ENCODE data around the gene ARIH1. TPM values are rescaled to one million over a fixed set of nuclear protein-coding genes. Genes with fewer than 3 reads are reported as not detected.

The ARIH1 gene
- total RNA-seq, 2 experiments from 2014 or later, result 141 to 165 TPM

Other genes starting within 250 kb of the ARIH1 start
- gene PKM, start 243.1 kb upstream of the ARIH1 start, total RNA-seq, result 100 to 1,000 TPM; 965 to 980 TPM
- 10 to 100 TPM; 86.7 to 90.2 TPM for gene PARP6, start 201.8 kb upstream of the ARIH1 start, total RNA-seq
- gene CELF6, start 154.2 kb upstream of the ARIH1 start, total RNA-seq, result 1 to 10 TPM; 1.7 to 2.2 TPM
- gene HEXA, start 98.3 kb upstream of the ARIH1 start, total RNA-seq, result 10 to 100 TPM; 92.2 to 97.0 TPM
- not detected for gene TMEM202, start 76.0 kb upstream of the ARIH1 start, total RNA-seq
- gene GOLGA6B, start 180.4 kb downstream of the ARIH1 start, total RNA-seq, result not detected
- gene HIGD2B, start 211.9 kb downstream of the ARIH1 start, total RNA-seq, result under 1 TPM in 1 of 2 experiments, not detected in 1; 0.62 TPM
- 10 to 100 TPM; 17.1 to 19.3 TPM for gene BBS4, start 211.9 kb downstream of the ARIH1 start, total RNA-seq